A549 (cell line): ENCODE measurements around the gene PGS1. TPM values are rescaled to one million over a fixed set of nuclear protein-coding genes. Genes with fewer than 3 reads are reported as not detected.

Experiments used
- ATAC-seq, 2 experiments: fragments of 200-7000 bp in 1 of 2; fragments of >200 bp in 1 of 2; cut with Nextera tagmentation in 1 of 2; cut with Tn5 transposase in 1 of 2; 3 replicates each; pipeline versions ENCODE4 v1.8.0 to v1.9.1; 2018 to 2020; ENCODE audit warnings: mild to moderate bottlenecking in 1 of 2, moderate library complexity in 1 of 2
- CTCF ChIA-PET: fragments of 300-600 bp; sonication (Branson Sonifier 250); formaldehyde crosslinking; extraction: SDS; loops from one replicate; lab custom pipeline; 2021; ENCODE audit warnings: antibody characterized with exemption, inconsistent platforms; lab: Yijun Ruan, JAX
- POLR2A ChIA-PET: fragments of 350-600 bp; formaldehyde crosslinking; extraction: SDS; loops from one replicate; lab custom pipeline; 2021; ENCODE audit warnings: antibody characterized with exemption, inconsistent platforms; lab: Yijun Ruan, JAX
- DNase-seq, 2 experiments: peaks; one replicate each; pipeline versions ENCODE4 v3.0.0 to v3.0.0-alpha.2; 2011 to 2016; ENCODE audit warnings: low read depth in 1 of 2, low spot score in 1 of 2
- FAIRE-seq: peaks from 2 replicates; lab custom pipeline; 2011; peaks lifted over from hg19 to GRCh38; lab: Jason Lieb, UNC
- H3K27ac ChIP-seq, 2 experiments: fragments of >200 bp; sonication (Bioruptor Twin); formaldehyde crosslinking; 3 replicates each; pipeline ENCODE4 v1.5.1; 2016 to 2017
- H3K4me1 ChIP-seq: fragments of >200 bp; sonication (Bioruptor Twin); formaldehyde crosslinking; 3 replicates; pipeline ENCODE4 v1.6.1; 2016
- H3K4me2 ChIP-seq: fragments of >200 bp; sonication (Bioruptor Twin); formaldehyde crosslinking; 3 replicates; pipeline ENCODE4 v1.6.1; 2016
- H3K4me3 ChIP-seq: fragments of >200 bp; sonication (Bioruptor Twin); formaldehyde crosslinking; 3 replicates; pipeline ENCODE4 v1.5.1; 2016
- H3K9me3 ChIP-seq: fragments of >200 bp; sonication (Bioruptor Twin); formaldehyde crosslinking; 3 replicates; pipeline ENCODE4 v1.6.1; 2016
- CHD2 ChIP-seq: fragments of 150-350 bp; IDR thresholded peaks from 2 replicates; pipeline ENCODE4 v1.6.1; 2014; ENCODE audit warnings: low read length; ENCODE audit not compliant: partially characterized antibody
- CHD4 ChIP-seq: fragments of 200-600 bp; sonication (generic); IDR thresholded peaks from 2 replicates; pipeline ENCODE4 v1.6.1; 2016; ENCODE audit warnings: antibody characterized with exemption, mild to moderate bottlenecking, borderline replicate concordance
- EHF ChIP-seq: fragments of 250-450 bp; sonication (Bioruptor Pico); IDR thresholded peaks from 2 replicates; pipeline ENCODE4 v1.5.0; 2020; ENCODE audit warnings: mild to moderate bottlenecking
- EP300 ChIP-seq, 2 experiments: fragments of >200 bp; sonication (Bioruptor Twin); formaldehyde crosslinking; IDR thresholded peaks; 2 replicates in 1 of 2; 3 replicates in 1 of 2; pipeline ENCODE4 v1.6.1; 2016 to 2017
- FOSB ChIP-seq: fragments of 250-450 bp; sonication (Bioruptor Pico); IDR thresholded peaks from 2 replicates; pipeline ENCODE4 v1.5.0; 2020; ENCODE audit warnings: mild to moderate bottlenecking, moderate library complexity
- FOSL2 ChIP-seq, 2 experiments: fragments of 450-650 bp in 1 of 2; fragments of >200 bp in 1 of 2; sonication (Bioruptor Twin) in 1 of 2; formaldehyde crosslinking; IDR thresholded peaks; 2 replicates each; pipeline versions ENCODE4 v1.5.0 to v1.6.1; 2016 to 2020; ENCODE audit warnings: mild to moderate bottlenecking in 1 of 2, moderate library complexity in 1 of 2
- FOXS1 ChIP-seq: fragments of 250-450 bp; sonication (Bioruptor Pico); IDR thresholded peaks from 2 replicates; pipeline ENCODE4 v1.5.0; 2020; ENCODE audit warnings: mild to moderate bottlenecking, moderate library complexity
- GATA3 ChIP-seq: IDR thresholded peaks from 2 replicates; pipeline ENCODE4 v1.6.1; 2012; ENCODE audit warnings: borderline replicate concordance
- HOXB13 ChIP-seq: fragments of 250-450 bp; sonication (Bioruptor Pico); IDR thresholded peaks from 2 replicates; pipeline ENCODE4 v1.5.0; 2020; ENCODE audit warnings: low read depth, mild to moderate bottlenecking, moderate library complexity
- HOXB5 ChIP-seq: fragments of 250-450 bp; sonication (Bioruptor Pico); IDR thresholded peaks from 2 replicates; pipeline ENCODE4 v1.5.0; 2020; ENCODE audit warnings: mild to moderate bottlenecking, moderate library complexity
- JUN ChIP-seq, 2 experiments: fragments of >200 bp; sonication (Bioruptor Twin); formaldehyde crosslinking; IDR thresholded peaks; 2 replicates in 1 of 2; 3 replicates in 1 of 2; pipeline ENCODE4 v1.6.1; 2016 to 2017
- JUNB ChIP-seq: fragments of >200 bp; sonication (Bioruptor Twin); formaldehyde crosslinking; IDR thresholded peaks from 2 replicates; pipeline ENCODE4 v1.6.1; 2016
- KDM1A ChIP-seq: fragments of 200-600 bp; sonication (generic); IDR thresholded peaks from 2 replicates; pipeline ENCODE4 v1.6.1; 2016; ENCODE audit warnings: low read depth, mild to moderate bottlenecking
- KDM5A ChIP-seq: fragments of 200-600 bp; sonication (generic); IDR thresholded peaks from 2 replicates; pipeline ENCODE4 v1.6.1; 2016; ENCODE audit warnings: antibody characterized with exemption, mild to moderate bottlenecking
- PHF8 ChIP-seq: fragments of 200-600 bp; sonication (generic); IDR thresholded peaks from 2 replicates; pipeline ENCODE4 v1.6.1; 2016; ENCODE audit warnings: low read depth, mild to moderate bottlenecking, antibody characterized with exemption, moderate library complexity, borderline replicate concordance
- POLR2A ChIP-seq: IDR thresholded peaks from 2 replicates; pipeline ENCODE4 v1.6.1; 2012; ENCODE audit warnings: mild to moderate bottlenecking, low read length
- POLR2AphosphoS2 ChIP-seq: conservative IDR thresholded peaks from 2 replicates; pipeline ENCODE4 v1.6.1; 2012; ENCODE audit warnings: low read length, improper control_type of control experiment, inconsistent platforms
- RNF2 ChIP-seq: fragments of 200-600 bp; sonication (generic); IDR thresholded peaks from 2 replicates; pipeline ENCODE4 v1.6.1; 2016; ENCODE audit warnings: low read depth, mild to moderate bottlenecking, antibody characterized with exemption, moderate library complexity, borderline replicate concordance
- SMC3 ChIP-seq: fragments of >200 bp; sonication (Bioruptor Twin); formaldehyde crosslinking; IDR thresholded peaks from 3 replicates; pipeline ENCODE4 v1.6.1; 2018; ENCODE audit warnings: inconsistent platforms
- TFCP2L1 ChIP-seq: fragments of 250-450 bp; sonication (Bioruptor Pico); IDR thresholded peaks from 2 replicates; pipeline ENCODE4 v1.5.0; 2021; ENCODE audit warnings: mild to moderate bottlenecking
- TP53 ChIP-seq: fragments of 250-450 bp; sonication (Bioruptor Pico); IDR thresholded peaks from 2 replicates; pipeline ENCODE4 v1.5.0; 2021; ENCODE audit warnings: mild to moderate bottlenecking, moderate library complexity
- ZFP36 ChIP-seq: fragments of 450-650 bp; IDR thresholded peaks from 2 replicates; pipeline ENCODE4 v1.6.1; 2014; ENCODE audit warnings: borderline replicate concordance; ENCODE audit not compliant: partially characterized antibody
- ZNF302 ChIP-seq: fragments of 250-450 bp; sonication (Bioruptor Pico); IDR thresholded peaks from 2 replicates; pipeline ENCODE4 v1.9.0; 2021; ENCODE audit warnings: inconsistent platforms, mild to moderate bottlenecking, moderate library complexity
- ZSCAN20 ChIP-seq: fragments of 250-450 bp; sonication (Bioruptor Pico); IDR thresholded peaks from 2 replicates; pipeline ENCODE4 v1.8.0; 2022; ENCODE audit warnings: mild to moderate bottlenecking, moderate library complexity
- WGBS: methylation state at CpG from one replicate; pipeline ENCODE4 v1.1.6; 2017; ENCODE audit errors: missing lambda C conversion rate; 5-methylcytosine and 5-hydroxymethylcytosine counted together
- polyA plus RNA-seq, 4 experiments: library from polyadenylated mRNA; depleted of rRNA in 3 of 4; stranded (reverse); fragments of >200 nt; fragmentation: RNase III in 1 of 4; extraction: RNeasy Plus Mini Kit Qiagen cat#74134 plus additional on column Dnase treatment in 1 of 4; gene quantifications; 2 replicates in 3 of 4; 3 replicates in 1 of 4; pipeline ENCODE4 v1.2.3, GENCODE V29; 2011 to 2017
- TF ChIP-seq, protein P1 (sequence below): IDR thresholded peaks from 2 replicates; pipeline ENCODE4 v1.6.1; 2012
- TF ChIP-seq, protein P2 (sequence below): fragments of 150-350 bp; IDR thresholded peaks from 2 replicates; pipeline ENCODE4 v1.6.1; 2014; ENCODE audit warnings: low read depth, mild to moderate bottlenecking, low read length
- TF ChIP-seq, protein P3 (sequence below): IDR thresholded peaks from 2 replicates; pipeline ENCODE4 v1.6.1; 2012; ENCODE audit warnings: low read depth, borderline replicate concordance
- TF ChIP-seq, protein P4 (sequence below): fragments of >200 bp; sonication (Bioruptor Twin); formaldehyde crosslinking; IDR thresholded peaks from 2 replicates; pipeline ENCODE4 v1.6.1; 2016
- TF ChIP-seq, protein P5 (sequence below): fragments of 450-650 bp; IDR thresholded peaks from 2 replicates; pipeline ENCODE4 v1.6.1; 2014; ENCODE audit warnings: antibody characterized with exemption
- TF ChIP-seq, protein P6 (sequence below): fragments of 250-450 bp; sonication (Bioruptor Pico); IDR thresholded peaks from 2 replicates; pipeline ENCODE4 v1.5.0; 2020; ENCODE audit warnings: low read depth, mild to moderate bottlenecking, moderate library complexity

PGS1 gene
- polyA plus RNA-seq, 2 of the 4 experiments (the other 2 are of a cell fraction): 23.7 to 29.5 TPM

DNA sequence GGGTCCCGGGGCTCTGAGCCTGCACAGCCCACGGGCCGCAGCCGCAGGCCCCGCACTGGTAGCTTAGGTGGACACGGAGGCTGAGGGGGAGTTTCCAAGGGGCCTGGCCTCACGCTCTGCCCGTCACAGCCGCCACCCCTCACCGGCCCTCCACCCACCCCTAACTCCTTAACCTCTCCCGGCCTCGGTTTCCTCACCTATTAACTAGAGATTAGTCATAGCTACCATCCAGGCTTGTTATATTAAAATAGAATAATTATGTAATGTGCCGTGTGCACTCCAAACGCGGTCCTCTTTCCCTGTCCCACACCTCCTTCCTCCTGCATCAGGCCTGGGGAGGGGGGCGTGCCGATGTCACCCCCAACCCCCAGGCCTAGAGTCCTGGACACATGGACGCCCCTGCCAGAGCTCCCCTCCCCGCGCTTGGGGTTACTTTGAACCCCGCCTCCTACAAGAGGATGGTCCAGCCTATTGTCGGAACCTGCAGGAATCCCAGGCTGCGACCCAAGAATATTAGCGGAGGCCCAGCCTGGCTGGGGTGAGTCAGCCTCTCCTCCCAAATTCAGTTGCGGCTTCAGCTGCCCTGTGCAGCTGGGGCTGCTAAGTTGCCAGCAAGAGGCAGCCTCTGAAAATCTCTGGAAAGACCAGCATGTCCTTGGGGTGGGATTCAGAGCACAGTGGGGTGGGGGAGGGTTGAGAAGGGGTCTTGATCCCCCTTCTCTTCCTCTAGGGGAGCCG lies 35.8 kb upstream of the PGS1 start:
- H3K27ac ChIP-seq: peak overlapping the region; percentile 91 to 97
- no peaks in the 10 kb centered on the region for H3K9me3 ChIP-seq
- TF ChIP-seq SMC3: no peak
- TF ChIP-seq PHF8: no peak
- TF ChIP-seq HOXB13 (CRISPR knock-in tag): peak; percentile 75; the same call in 1 of the 2 replicates
- TF ChIP-seq ZSCAN20 (CRISPR knock-in tag): no peak
- no peak for TF ChIP-seq FOXS1 (CRISPR knock-in tag)
- TF ChIP-seq EP300 (IDR thresholded peaks at IDR 0.05): no peak
- TF ChIP-seq CHD2: no peak
- TF ChIP-seq GATA3: no peak; the same call in 1 of the 2 replicates
- peak; percentile 6; the same call in 1 of the 2 replicates for TF ChIP-seq RNF2
- TF ChIP-seq, protein P1, sequence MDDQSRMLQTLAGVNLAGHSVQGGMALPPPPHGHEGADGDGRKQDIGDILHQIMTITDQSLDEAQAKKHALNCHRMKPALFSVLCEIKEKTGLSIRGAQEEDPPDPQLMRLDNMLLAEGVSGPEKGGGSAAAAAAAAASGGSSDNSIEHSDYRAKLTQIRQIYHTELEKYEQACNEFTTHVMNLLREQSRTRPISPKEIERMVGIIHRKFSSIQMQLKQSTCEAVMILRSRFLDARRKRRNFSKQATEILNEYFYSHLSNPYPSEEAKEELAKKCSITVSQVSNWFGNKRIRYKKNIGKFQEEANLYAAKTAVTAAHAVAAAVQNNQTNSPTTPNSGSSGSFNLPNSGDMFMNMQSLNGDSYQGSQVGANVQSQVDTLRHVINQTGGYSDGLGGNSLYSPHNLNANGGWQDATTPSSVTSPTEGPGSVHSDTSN: peak; percentile 33; the same call in 1 of the 2 replicates
- TF ChIP-seq, protein P2, sequence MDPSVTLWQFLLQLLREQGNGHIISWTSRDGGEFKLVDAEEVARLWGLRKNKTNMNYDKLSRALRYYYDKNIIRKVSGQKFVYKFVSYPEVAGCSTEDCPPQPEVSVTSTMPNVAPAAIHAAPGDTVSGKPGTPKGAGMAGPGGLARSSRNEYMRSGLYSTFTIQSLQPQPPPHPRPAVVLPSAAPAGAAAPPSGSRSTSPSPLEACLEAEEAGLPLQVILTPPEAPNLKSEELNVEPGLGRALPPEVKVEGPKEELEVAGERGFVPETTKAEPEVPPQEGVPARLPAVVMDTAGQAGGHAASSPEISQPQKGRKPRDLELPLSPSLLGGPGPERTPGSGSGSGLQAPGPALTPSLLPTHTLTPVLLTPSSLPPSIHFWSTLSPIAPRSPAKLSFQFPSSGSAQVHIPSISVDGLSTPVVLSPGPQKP: no peak
- TF ChIP-seq, protein P3, sequence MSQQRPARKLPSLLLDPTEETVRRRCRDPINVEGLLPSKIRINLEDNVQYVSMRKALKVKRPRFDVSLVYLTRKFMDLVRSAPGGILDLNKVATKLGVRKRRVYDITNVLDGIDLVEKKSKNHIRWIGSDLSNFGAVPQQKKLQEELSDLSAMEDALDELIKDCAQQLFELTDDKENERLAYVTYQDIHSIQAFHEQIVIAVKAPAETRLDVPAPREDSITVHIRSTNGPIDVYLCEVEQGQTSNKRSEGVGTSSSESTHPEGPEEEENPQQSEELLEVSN: peak; percentile 10; the same call in 1 of the 2 replicates
- TF ChIP-seq POLR2A: no peak
- TF ChIP-seq TFCP2L1 (CRISPR knock-in tag): no peak
- TF ChIP-seq EHF: no peak
- no peak for TF ChIP-seq FOSL2 (IDR thresholded peaks at IDR 0.05)
- TF ChIP-seq FOSL2 (CRISPR knock-in tag; IDR thresholded peaks at IDR 0.05): peak; percentile 56; the same call in 1 of the 2 replicates
- TF ChIP-seq, protein P4, sequence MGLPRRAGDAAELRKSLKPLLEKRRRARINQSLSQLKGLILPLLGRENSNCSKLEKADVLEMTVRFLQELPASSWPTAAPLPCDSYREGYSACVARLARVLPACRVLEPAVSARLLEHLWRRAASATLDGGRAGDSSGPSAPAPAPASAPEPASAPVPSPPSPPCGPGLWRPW: no peak
- no peak for TF ChIP-seq KDM5A
- ChIA-PET CTCF (interaction anchor here (1.1 to 5.4 kb wide), 7 partner anchors 27 to 92 kb away, joined by 3 to 26 read pairs (median 8); no protein-coding TSS in a partner anchor), POLR2A (interaction anchor here (0.6 to 3.7 kb wide), 4 partner anchors 17 to 335 kb away, joined by 3 to 28 read pairs (median 4); partner anchors contain the start of gene SOCS3)
- FAIRE-seq: no peak
- peak overlapping the region; percentile 99 for H3K4me2 ChIP-seq
- H3K4me1 ChIP-seq: peaks cover 69% of the 10 kb centered on the region
- WGBS: 15% methylated on average over 26 of the region's 26 CpGs
- DNase-seq: peak; percentile 58 to 71
- H3K4me3 ChIP-seq: peak overlapping the region; percentile 53
- ATAC-seq: peak; percentile 54 to 58

DNA sequence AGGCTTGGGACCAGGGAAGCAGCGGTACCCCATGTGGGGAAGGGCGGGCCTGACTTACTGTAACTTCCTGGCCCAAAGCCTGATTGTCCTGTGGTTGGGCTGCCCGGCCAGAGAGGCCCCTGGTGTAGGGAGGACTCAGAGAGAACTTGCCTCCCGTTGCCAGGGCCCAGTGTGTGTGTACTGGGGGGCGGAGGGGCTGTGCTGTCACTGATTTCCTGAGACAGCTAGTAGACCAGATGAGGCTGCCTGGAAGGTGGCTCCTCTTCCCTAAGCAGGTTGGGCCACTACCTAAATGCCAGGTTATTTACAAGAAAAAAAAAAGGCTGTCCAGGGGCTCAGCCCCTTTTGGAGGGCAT lies 35.3 kb upstream of the PGS1 start:
- ATAC-seq (peak; percentile 22 to 45; a peak in 4 of 6 replicates), DNase-seq (peak in 1 of 2 experiments; percentile 62), FAIRE-seq (no peak)
- WGBS: 44% methylated on average over 4 of the region's 5 CpGs
- ChIA-PET POLR2A (interaction anchor here (0.5 to 3.7 kb wide), 4 partner anchors 17 to 29 kb away, joined by 3 to 28 read pairs (median 4); partner anchors contain the start of gene SOCS3), CTCF (interaction anchor here (0.9 to 5.4 kb wide), 8 partner anchors 8 to 92 kb away, joined by 3 to 26 read pairs (median 6); no protein-coding TSS in a partner anchor)
- peak overlapping the region; percentile 91 to 97 for H3K27ac ChIP-seq
- H3K9me3 ChIP-seq: no peaks in the 10 kb centered on the region
- TF ChIP-seq POLR2AphosphoS2: no peak
- no peak for TF ChIP-seq KDM5A
- TF ChIP-seq KDM1A: no peak
- TF ChIP-seq ZNF302 (CRISPR knock-in tag): no peak
- no peak for TF ChIP-seq POLR2A
- TF ChIP-seq, protein P3: no peak
- no peak for TF ChIP-seq JUN (IDR thresholded peaks at IDR 0.05)
- TF ChIP-seq TFCP2L1 (CRISPR knock-in tag): no peak
- TF ChIP-seq SMC3: no peak; the same call in 2 of the 3 replicates
- no peak for TF ChIP-seq ZSCAN20 (CRISPR knock-in tag)
- no peak for TF ChIP-seq TP53
- TF ChIP-seq ZFP36: no peak
- TF ChIP-seq, protein P5, sequence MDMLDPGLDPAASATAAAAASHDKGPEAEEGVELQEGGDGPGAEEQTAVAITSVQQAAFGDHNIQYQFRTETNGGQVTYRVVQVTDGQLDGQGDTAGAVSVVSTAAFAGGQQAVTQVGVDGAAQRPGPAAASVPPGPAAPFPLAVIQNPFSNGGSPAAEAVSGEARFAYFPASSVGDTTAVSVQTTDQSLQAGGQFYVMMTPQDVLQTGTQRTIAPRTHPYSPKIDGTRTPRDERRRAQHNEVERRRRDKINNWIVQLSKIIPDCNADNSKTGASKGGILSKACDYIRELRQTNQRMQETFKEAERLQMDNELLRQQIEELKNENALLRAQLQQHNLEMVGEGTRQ: no peak
- no peak for TF ChIP-seq CHD2
- TF ChIP-seq HOXB5: no peak
- TF ChIP-seq JUNB: no peak
- TF ChIP-seq, protein P6, sequence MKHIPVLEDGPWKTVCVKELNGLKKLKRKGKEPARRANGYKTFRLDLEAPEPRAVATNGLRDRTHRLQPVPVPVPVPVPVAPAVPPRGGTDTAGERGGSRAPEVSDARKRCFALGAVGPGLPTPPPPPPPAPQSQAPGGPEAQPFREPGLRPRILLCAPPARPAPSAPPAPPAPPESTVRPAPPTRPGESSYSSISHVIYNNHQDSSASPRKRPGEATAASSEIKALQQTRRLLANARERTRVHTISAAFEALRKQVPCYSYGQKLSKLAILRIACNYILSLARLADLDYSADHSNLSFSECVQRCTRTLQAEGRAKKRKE (CRISPR knock-in tag): no peak
- TF ChIP-seq FOSB (CRISPR knock-in tag): no peak
- TF ChIP-seq CHD4: no peak
- H3K4me1 ChIP-seq: peaks cover 64% of the 10 kb centered on the region
- peak overlapping the region; percentile 99 for H3K4me2 ChIP-seq
- H3K4me3 ChIP-seq: no peak overlapping the region
